ENCODE data around the gene WWOX.

- TF ChIP-seq ATF3 (IDR thresholded peaks at IDR 0.05; ENCODE audit: insufficient read depth, low read depth, low read length): no peak
- TF ChIP-seq POLR2A (IDR thresholded peaks at IDR 0.05; ENCODE audit: control extremely low read depth in 1 of 2, low read depth in 2 of 2, low read length in 2 of 2): no peak
- no peak for TF ChIP-seq CTCF (IDR thresholded peaks at IDR 0.05; ENCODE audit: control extremely low read depth in 1 of 3, insufficient read depth in 1 of 3, low read depth in 1 of 3, low read length in 3 of 3)
- TF ChIP-seq CEBPB (IDR thresholded peaks at IDR 0.05; ENCODE audit: low read depth, low read length): no peak
- no peak for TF ChIP-seq RAD21 (IDR thresholded peaks at IDR 0.05 in 1 of 2, conservative IDR thresholded peaks at IDR 0.05 in 1 of 2; ENCODE audit: low read depth in 2 of 2, low read length in 2 of 2)
- no peak for TF ChIP-seq PHF8 (conservative IDR thresholded peaks at IDR 0.05; ENCODE audit: low read depth, low read length)
- TF ChIP-seq TAF1 (IDR thresholded peaks at IDR 0.05; ENCODE audit: low read depth, low read length): no peak
- no peak for TF ChIP-seq SUZ12 (IDR thresholded peaks at IDR 0.05; ENCODE audit: low read length)
- TF ChIP-seq EP300 (IDR thresholded peaks at IDR 0.05; ENCODE audit: borderline replicate concordance in 1 of 2, low read depth in 2 of 2, low read length in 2 of 2): no peak
These were observed 970.2 kb downstream of the WWOX start for GRCh38 chr16:79069633-79070032.

Data from H1 (cell line).